Stimulated activated CD8-positive, alpha-beta memory T cell treated with anti-CD3 and anti-CD28 coated beads, Interleukin-7, amount 100 ng/mL, for 1 hour (primary cell): Measurements from ENCODE around the gene ZNF609.
A peak's percentile ranks its signal among the peaks of the same experiment; 100 is the strongest.
"Not testable (repeated sequence)": the region's sequence is repeated elsewhere in the genome, so short reads cannot be mapped to it uniquely, and the experiment has no call there.

ENCODE experiments used
- DNase-seq, 2 donors: peaks; one replicate each; pipeline ENCODE4 v3.0.0-alpha.2; 2020; ENCODE audit warnings: low read depth in 2 of 2

The ZNF609 gene

DNA sequence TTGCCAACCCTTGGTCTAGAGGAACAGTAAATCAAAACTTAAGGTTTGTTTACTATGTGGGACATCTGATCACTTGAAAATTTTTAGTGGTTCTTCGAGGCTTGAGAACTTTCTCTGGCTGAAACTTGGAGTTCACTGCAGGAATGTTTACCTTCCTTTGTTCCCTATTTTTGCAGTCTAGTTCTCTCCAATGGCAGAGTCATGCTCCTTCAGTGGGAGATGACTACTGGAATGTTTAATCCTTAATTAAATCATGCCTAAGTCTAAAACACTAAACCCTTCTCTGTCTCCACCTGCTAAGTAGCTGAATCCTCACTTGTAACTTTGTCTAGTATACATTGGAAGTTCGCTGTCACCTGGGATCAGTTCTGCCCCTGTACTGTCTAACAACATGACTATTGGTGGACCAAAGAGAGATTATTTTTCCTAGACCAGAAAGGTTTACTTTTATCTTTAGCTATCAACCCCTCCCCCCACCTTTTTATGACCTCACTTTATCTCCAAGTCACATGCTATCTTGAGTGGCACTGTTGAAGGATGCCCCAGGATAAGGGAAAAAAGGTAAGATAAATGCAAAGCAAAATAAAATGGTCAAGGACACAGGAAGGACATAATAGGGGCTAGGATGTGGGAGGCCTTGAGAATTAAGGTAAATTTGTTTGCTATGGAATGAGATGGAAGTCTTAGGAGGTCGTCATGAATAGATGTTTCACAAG, 1.2 kb upstream of the ZNF609 start:
- DNase-seq = no peak

GRCh38 chr15:64460724-64461720, 644 bp downstream of the ZNF609 start:
- peak in 1 of 2 donors; percentile 3 for DNase-seq

GRCh38 chr15:64461721-64462162, 1.4 kb downstream of the ZNF609 start:
- DNase-seq = no peak

DNA sequence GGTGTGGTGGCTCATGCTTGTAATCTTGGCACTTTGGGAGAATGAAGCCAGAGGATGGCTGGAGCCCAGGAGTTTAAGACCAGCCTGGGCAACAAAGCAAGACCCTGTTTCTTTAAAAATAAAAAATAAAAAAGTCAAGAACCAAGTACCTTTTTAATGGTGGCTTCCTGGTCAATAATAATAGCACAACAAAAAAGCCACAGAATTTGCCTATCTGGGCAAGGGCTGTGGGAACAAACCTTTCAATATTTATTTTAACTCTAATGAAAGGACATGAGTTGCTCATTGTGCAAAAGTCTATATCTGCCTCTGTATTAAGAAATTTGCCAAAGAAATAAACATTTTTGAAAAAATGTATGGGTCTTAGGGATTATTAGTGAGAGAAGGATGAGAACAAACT, 2.1 kb downstream of the ZNF609 start:
- DNase-seq = no peak

DNA sequence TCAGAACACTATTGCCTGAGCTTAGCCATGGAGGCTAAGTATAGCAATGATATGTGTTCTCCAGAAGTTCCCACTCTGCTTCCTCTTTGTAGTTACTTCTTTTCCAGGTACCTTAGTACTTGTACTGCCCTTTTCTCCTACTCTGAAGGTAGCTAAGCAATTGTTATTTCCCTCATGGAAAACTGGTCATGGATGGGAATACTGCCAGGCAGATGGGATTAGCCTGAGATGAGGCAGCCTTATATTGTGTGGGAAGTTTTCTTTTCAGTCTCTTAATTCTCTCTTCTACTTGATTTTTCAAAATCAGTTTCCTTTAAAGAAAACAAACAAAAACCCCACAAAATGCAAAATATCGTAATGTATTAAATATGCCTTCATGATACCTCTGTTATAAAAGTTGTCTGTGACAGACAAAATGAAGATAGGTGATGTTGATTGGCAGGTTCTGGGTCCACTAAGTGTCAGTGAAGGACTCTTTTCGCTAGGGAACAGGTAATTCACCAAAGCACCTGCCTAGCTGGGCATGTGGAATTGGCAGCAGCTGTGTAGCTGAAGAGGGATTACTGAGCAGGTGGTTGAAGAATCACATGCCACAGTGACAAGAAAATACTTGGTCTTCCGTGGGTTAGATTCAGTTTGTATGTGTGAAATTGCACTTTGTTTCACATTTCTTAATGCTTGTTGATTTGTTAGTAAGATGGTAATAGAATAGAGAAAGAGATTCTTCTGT, 4.1 kb downstream of the ZNF609 start:
- no peak for DNase-seq

GRCh38 chr15:64466408-64467141, 6.2 kb downstream of the ZNF609 start:
- no peak for DNase-seq

GRCh38 chr15:64472161-64472560, 11.8 kb downstream of the ZNF609 start:
- no peak for DNase-seq

DNA sequence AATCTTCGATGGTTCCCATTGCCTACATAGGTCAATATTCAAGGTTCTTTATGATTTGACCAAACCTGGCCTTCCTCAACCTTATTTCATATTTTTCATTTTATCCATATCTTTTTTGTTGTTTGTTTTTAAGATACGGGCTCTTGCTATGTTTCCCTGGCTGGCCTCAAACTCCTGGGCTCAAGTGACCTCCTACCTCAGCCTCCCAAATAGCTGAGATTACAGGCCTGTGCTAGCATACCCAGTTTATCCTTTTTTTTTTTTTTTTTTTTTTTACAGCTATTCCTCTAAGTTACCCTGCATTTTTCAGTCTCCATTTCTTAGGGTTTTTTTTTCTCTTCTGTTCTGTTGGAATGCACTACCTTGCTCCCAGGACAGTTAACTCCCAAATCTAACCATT, 14.5 kb downstream of the ZNF609 start:
- DNase-seq = no peak

- DNase-seq = no peak
Observed at GRCh38 chr15:64476550-64476949, 16.2 kb downstream of the ZNF609 start.

GRCh38 chr15:64478863-64479262, 18.5 kb downstream of the ZNF609 start:
- no peak for DNase-seq

GRCh38 chr15:64480891-64481290, 20.5 kb downstream of the ZNF609 start:
- no peak for DNase-seq

DNA sequence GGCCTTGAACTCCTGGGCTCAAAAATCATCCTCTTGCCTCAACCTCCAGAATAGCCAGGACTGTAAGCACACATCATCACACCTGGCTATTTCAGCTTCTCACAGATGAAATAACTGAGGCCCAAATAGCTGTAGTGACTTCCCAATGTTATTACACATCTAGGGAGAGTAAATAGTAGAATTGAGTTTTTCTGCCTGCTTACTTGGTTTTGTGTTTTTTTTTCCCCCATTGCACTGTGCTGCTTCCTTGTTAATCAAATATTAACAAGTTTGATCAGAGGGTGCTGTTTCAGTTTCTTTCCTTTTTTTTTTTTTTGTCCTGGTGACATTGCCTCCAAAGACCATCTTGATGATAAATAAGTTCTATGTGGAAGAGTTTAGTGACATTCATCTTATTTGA, 23.4 kb downstream of the ZNF609 start:
- DNase-seq = no peak

DNA sequence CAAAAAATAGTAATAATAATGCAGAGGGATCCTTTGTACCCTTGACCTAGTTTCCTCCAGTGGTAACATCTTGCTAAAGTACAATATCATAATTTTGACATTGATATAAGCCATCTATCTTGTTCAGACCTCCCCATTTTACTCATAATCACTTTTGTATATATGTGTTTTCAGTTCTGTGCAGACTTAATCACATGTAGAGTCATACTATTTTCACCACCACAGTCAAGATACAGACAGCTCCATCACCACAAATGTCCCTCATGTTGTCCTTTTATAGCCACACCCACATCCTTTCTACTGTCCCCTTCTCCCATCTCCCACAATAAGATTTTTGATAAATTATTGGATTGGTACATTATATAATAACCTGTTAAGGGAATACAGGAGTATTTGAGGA, 25.4 kb downstream of the ZNF609 start:
- DNase-seq = no peak

DNA sequence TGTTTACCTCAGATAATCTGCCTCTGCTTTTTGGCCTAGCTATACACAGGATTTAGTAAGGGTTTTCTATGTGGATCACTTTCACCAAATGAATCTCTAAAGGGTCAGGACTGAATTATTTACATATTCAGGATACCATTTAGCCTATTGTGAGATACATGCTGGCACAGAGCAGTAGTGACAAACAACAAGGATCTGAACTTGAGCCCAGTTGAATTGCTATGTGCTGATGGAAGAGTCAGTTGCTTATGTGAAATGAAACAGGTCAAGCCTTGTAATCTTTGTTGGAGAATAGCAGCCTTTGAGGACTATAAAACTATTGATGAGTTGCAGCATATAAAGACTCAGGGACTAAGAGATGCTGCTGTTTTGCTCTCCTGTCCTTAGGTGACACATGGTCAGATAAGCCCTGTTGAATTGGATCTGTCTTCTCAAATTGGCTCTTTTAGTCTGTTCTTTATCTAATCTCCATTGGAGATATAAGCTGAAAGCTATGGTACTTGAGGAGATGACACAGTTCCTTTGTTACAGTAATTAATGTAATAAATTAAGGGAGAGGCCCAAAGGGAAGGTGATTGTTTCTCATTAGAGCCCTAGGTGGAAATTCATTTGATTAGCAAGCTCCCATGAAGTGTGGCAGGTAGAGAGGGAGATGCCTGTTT, 30.4 kb downstream of the ZNF609 start:
- DNase-seq = no peak

- no peak for DNase-seq
Observed at GRCh38 chr15:64493641-64494040, 33.3 kb downstream of the ZNF609 start.

GRCh38 chr15:64495968-64496367, 35.6 kb downstream of the ZNF609 start:
- not testable (repeated sequence) for DNase-seq

DNA sequence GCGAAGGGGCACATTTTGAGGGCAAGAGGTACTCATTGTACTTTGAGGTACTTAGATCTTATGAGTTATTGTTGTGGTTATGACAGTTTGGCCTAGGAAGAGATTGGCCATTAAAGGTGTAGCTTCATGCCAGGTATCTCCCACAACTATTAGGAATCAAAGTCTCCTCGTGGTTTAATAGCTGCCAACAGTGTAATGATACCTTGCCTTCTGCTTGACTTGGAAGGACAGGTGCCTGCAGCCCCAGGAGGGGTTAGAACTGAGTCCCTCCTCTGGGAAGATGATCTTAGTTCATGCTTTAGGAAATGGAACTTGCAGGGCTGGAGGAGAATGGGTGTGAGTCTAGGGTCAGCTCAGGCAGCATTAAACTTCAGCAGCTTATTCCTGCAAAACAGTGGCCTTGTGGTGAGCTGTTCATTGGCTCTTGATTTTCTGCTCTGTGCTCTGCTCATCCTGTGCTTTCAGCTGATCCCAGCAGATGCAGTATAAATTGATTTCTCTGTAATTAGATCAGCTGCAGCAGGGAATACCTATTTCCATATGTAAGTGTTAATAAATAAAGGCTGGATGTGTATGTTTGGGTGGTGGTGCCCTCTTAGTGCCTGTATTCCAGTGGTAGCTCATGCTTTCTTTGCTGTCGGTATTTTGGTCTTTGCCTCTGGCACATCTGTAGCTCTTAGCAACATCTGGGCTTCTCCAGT, 40.5 kb downstream of the ZNF609 start:
- no peak for DNase-seq

DNA sequence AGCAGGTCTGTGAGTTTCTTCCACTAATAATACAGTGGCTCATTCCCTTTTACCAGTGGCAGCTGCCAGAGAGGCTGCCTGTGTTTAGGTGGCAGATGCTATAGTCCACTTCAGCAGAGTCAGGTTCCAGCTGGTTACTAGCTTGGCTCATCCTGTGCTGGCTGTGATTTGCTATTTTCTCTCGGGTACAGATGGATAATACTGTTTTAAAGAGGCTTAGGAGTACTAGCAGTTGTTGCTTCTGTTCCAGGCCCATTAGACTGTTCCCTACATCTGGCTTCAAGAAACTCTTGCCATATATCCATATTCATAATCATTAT, 41.0 kb downstream of the ZNF609 start:
- no peak for DNase-seq

DNA sequence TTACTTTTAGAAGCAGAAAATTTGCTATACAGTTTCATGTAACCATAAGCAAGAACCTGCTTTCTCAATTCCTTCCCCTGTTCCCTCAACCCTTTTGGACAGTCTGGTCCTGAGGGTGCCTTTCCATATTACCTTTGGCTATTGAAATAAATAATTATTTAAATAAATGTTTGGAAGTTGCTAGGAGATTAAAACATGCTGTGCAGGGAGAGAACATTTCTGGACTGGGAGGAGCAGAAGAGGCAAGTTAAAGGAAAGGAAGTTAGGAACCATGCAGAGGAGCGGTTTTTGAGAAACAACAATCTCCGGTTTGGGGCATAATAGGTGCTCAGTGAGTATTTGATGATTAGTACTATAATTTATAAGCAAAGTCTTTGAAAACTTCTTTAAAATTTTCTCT, 41.8 kb downstream of the ZNF609 start:
- DNase-seq = no peak

DNA sequence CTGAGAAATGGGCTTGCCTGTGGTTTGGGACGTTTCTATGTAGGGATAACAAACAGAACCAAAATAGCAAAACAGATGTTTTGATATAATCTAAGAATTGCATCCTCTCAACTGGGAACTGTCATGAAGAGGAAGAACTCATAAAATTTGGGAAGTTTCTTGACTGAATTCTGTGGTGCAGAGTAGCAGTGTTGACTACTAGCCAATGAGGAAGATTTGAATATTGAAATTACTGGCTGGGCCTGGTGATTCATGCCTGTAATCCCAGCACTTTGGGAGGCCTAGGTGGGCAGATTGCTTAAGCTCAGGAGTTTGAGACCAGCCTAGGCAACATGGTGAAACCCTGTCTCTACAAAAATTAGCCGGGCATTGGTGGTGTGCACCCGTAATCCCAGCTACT, 42.2 kb downstream of the ZNF609 start:
- DNase-seq = no peak
